GM19468 (cell line): ENCODE measurements around the gene AZIN2.
A peak's percentile ranks its signal among the peaks of the same experiment; 100 is the strongest.
"Not testable (repeated sequence)": the region's sequence is repeated elsewhere in the genome, so short reads cannot be mapped to it uniquely, and the experiment has no call there.

ENCODE experiments used
- ATAC-seq: cut with Tn5 transposase; IDR thresholded peaks from one replicate; pipeline ENCODE4 v1.9.1; 2021; ENCODE audit warnings: mild to moderate bottlenecking, moderate library complexity, moderate number of reproducible peaks; ENCODE audit not compliant: unreplicated experiment; ENCODE audit errors: extremely low read depth

Gene AZIN2

GRCh38 chr1:33092438-33092837 lies 11.5 kb downstream of the AZIN2 start:
- ATAC-seq: no peak

GRCh38 chr1:33093004-33093403 lies 12.1 kb downstream of the AZIN2 start:
- ATAC-seq: no peak

- no peak for ATAC-seq
Measured at GRCh38 chr1:33094486-33094885, 13.5 kb downstream of the AZIN2 start.

GRCh38 chr1:33094971-33095604 lies 14.1 kb downstream of the AZIN2 start:
- no peak for ATAC-seq

- no peak for ATAC-seq
Measured at GRCh38 chr1:33096363-33097005, 15.5 kb downstream of the AZIN2 start.

- ATAC-seq: no peak
Measured at GRCh38 chr1:33097137-33097611, 16.2 kb downstream of the AZIN2 start.

- ATAC-seq: no peak
Measured at GRCh38 chr1:33097762-33098161, 16.8 kb downstream of the AZIN2 start.

- ATAC-seq: no peak
Measured at GRCh38 chr1:33098371-33098770, 17.4 kb downstream of the AZIN2 start.

GRCh38 chr1:33099290-33100118 lies 18.6 kb downstream of the AZIN2 start:
- no peak for ATAC-seq

GRCh38 chr1:33100119-33100415 lies 19.1 kb downstream of the AZIN2 start:
- not testable (repeated sequence) for ATAC-seq

- no peak for ATAC-seq
Measured at GRCh38 chr1:33110477-33110876, 29.5 kb downstream of the AZIN2 start.

GRCh38 chr1:33111965-33112364 lies 31.0 kb downstream of the AZIN2 start:
- no peak for ATAC-seq

GRCh38 chr1:33117440-33118085 lies 36.6 kb downstream of the AZIN2 start:
- ATAC-seq: no peak

- no peak for ATAC-seq
Measured at GRCh38 chr1:33118274-33118673, 37.3 kb downstream of the AZIN2 start.

- no peak for ATAC-seq
Measured at GRCh38 chr1:33119050-33119449, 38.1 kb downstream of the AZIN2 start.

- ATAC-seq: peak; percentile 77
Measured at GRCh38 chr1:33119532-33120217, 38.7 kb downstream of the AZIN2 start.

GRCh38 chr1:33120436-33121231 lies 39.7 kb downstream of the AZIN2 start:
- no peak for ATAC-seq

GRCh38 chr1:33121728-33122127 lies 40.8 kb downstream of the AZIN2 start:
- no peak for ATAC-seq

GRCh38 chr1:33122483-33123178 lies 41.7 kb downstream of the AZIN2 start:
- ATAC-seq: no peak
